HS-5 (cell line): ENCODE measurements around the gene PRR13.
"Not testable (repeated sequence)": the region's sequence is repeated elsewhere in the genome, so short reads cannot be mapped to it uniquely, and the experiment has no call there.

ENCODE experiments used
- DNase-seq: peaks from one replicate; pipeline ENCODE4 v3.0.0-alpha.2; 2012; ENCODE audit warnings: low read depth

The PRR13 gene

GRCh38 chr12:53441040-53441833, at the start of gene PRR13:
PRR13 (plus strand) TSS chr12:53441734; CDS start chr12:53442715, 981 bp downstream.
- DNase-seq: peak; percentile 98

DNA sequence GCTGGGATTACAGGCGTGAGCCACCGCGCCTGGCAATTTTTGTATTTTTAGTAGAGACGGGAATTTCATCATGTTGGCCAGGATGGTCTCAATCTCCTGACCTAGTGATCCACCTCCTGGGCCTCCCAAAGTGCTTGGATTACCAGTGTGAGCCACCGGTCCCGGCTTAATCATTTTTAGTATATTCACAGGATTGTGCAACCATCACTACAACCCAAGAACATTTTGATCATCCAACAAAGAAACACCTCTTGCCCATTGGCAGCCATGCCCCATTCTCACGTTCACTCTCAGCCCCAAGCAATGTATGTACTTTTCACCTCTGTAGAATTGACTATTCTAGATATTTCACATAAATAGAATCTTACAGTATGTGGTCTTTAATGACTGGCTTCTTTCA, 41.6 kb upstream of the PRR13 start:
- no peak for DNase-seq

DNA sequence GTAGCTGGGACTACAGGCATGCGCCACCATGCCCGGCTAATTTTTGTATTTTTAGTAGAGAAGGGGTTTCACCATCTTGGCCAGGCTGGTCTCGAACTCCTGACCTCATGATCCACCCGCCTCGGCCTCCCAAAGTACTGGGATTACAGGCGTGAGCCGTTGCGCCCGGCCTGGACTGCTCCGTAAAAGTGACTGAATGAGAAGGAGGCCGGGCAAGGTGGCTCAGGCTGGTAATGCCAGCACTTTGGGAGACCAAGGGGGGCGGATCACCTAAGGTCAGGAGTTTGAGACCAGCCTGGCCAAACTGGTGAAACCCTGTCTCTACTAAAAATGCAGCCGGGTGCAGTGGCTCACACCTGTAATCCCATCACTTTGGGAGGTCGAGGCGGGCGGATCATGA, 39.2 kb upstream of the PRR13 start:
- DNase-seq: not testable (repeated sequence)

GRCh38 chr12:53402871-53403270, 38.7 kb upstream of the PRR13 start:
- DNase-seq: no peak

GRCh38 chr12:53410951-53411350, 30.6 kb upstream of the PRR13 start:
- DNase-seq: no peak

DNA sequence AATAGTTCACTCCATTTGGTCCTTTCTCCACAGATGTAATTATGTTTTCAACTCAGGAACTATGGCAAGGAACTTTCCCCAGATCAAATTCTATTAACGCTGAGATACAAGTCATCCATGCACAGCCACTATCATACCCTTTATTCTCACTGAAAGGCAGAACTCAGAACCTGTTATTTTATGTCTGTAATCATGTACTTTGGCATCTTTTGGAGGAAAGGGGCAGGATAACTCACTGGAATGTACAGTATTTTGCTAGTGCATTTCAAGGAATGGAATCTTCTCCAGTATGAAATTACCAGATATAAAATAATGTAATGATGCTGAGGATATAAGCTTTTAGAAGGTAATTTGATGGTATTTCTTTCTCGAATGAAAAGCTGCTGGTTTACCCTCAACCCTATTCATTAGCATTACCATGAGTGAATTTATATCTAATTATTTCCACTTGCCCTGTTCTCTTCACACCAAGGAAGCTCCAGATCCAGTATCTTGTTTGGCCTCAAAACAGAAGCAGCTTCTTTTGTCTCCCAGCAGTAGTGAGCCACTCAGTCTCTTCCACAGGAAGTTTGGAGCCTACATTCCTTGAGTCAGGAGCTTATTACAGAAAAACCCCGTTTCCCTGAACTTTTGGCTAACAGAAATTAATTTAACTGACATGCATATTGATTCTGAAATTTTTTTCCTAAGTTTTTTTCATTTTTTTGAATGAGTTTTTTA, 27.9 kb upstream of the PRR13 start:
- DNase-seq: no peak

DNA sequence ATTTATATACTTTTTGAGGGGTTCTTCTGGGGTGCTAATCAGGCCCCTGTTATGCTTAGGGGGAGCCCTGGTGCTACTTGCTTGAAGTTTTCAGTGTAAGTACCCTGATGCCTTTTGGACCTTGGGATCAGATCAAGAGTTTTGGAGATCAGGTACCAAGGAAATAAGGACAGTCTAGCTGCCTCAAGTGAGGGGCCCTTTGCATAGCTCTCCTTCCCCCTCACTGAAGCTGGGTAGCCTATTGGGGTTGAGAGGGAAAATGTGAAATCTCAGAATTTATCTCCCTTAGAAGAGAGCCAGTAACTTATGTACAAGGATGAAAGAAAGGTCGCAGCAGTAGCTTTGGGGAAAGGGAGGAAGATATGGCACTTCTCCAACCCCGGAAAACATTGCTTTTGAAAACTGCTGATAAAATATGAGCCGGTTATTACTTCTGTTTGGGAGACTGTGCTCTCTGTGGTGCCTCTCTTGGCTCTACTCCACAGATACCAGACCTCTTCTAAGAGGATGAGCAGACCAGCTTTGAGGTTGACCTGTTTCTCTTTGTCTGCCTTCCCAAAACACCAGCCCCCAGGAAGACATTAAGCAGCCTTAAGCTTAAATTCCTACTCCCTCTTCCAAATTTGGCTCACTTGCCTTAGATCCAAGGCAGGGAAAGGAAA, 26.6 kb upstream of the PRR13 start:
- DNase-seq: no peak

DNA sequence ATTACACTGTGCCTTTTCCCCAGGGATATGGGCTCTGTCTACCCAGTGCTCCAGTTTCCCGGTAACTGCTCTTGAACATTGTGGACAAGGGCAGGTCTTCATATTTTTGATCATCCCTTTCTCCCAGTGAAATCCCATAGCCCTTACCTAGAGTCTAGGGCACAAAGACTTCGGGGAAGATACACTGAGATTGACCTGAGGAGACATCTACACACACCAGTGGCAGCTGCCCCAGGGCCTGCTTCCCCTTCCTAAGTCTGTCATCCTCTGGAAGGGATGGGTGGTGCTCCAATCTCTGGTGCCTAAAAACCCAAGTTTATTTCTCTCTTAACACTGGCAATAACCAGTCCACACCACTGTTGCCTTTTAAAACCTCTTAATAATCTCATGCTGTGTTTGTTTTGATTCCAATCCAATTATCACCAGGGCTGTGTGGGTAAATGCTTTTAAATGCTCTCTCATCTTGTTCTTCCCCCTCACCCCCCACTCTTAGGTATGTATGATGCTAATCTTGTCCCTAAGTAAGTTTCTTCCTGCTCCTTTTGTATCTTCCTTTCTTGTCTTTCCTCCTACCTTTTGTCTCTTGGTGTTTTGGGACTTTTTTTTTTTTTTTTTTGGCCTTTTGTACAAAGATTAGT, 25.7 kb upstream of the PRR13 start:
- not testable (repeated sequence) for DNase-seq

DNA sequence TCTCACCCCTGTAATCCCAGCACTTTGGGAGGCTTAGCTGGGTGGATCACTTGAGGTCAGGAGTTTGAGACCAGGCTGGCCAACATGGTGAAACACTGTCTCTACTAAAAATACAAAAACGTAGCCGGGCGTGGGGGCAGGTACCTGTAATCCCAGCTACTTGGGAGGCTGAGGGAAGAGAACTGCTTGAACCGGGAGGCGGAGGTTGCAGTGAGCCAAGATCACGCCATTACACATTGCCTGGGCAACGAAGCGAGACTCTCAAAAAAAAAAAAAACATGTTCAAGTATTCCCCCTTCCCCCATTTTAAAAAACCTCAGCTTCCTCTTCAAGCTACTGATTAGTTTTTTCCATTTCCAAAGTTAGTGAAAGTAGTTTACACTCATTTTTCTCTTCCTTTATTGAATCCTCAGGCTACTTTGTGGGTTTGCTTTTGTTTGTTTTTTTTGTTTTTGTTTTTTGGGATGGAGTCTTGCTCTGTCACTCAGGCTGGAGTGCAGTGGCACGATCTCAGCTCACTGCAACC, 24.2 kb upstream of the PRR13 start:
- DNase-seq: not testable (repeated sequence)

DNA sequence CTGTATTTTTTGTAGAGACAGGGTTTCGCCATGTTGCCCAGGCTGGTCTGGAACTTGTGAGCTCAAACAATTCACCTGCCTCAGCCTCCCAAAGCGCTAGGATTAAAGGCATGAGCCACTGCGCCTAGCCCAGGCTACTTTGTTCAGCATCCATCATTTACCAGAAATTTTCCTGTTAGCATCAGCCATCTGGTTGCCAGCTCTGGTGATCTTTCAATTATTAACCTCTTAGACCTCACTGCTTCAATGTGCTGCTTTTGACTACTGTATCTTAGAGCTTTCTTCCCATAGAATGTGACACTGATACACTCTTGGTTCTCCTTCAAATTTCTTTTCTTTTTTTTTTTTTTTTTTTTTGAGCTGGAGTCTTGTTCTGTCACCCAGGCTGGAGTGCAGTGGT, 23.3 kb upstream of the PRR13 start:
- no peak for DNase-seq

- no peak for DNase-seq
Measured at GRCh38 chr12:53419756-53420155, 21.8 kb upstream of the PRR13 start.

GRCh38 chr12:53422247-53422646, 19.3 kb upstream of the PRR13 start:
- not testable (repeated sequence) for DNase-seq

DNA sequence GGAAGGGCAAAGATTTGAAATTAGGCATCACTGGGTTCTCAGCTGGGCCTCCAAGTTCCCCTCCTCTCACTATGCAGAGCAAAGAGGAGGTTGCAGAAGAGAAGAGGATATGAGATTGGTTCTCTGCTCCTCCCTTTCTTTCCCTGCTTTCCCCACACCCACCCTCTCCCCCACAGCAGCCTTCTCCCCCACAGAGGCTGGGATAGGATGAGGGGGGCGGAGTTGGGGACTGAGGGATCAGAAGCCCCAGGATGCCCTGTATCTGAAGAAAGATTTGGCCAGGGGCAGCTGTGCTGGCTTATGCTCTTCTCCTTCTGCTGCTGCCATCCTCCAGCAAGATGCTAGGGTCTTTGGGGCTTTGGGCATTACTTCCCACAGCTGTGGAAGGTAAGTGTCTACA, 17.9 kb upstream of the PRR13 start, which contains the start of gene AMHR2:
Gene AMHR2 (plus strand): TSS at position 259 of the 400 bp plus-strand sequence. CDS start 80 bp downstream, at position 339.
- DNase-seq: no peak

GRCh38 chr12:53424626-53425514, 16.7 kb upstream of the PRR13 start:
- no peak for DNase-seq

DNA sequence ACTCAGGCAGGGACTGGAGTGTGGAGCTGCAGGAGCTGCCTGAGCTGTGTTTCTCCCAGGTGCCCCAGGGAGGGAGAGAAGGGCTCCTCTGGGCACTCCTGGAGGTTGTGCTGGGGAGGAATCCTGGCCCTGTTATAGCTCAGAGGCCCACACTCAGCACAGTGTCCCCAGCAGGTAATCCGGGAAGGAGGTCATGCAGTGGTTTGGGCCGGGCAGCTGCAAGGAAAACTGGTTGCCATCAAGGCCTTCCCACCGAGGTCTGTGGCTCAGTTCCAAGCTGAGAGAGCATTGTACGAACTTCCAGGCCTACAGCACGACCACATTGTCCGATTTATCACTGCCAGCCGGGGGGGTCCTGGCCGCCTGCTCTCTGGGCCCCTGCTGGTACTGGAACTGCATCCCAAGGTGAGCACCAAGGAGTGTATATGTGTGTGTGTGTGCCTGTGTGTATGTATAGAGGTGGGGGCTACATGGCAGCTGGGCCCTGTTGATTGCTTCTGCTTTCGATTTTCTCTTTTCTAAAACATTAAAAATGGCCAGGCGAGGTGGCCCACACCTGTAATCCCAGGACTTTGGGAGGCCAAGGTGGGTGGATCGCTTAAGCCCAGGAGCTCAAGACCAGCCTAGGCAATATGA, 15.9 kb upstream of the PRR13 start:
- no peak for DNase-seq

DNA sequence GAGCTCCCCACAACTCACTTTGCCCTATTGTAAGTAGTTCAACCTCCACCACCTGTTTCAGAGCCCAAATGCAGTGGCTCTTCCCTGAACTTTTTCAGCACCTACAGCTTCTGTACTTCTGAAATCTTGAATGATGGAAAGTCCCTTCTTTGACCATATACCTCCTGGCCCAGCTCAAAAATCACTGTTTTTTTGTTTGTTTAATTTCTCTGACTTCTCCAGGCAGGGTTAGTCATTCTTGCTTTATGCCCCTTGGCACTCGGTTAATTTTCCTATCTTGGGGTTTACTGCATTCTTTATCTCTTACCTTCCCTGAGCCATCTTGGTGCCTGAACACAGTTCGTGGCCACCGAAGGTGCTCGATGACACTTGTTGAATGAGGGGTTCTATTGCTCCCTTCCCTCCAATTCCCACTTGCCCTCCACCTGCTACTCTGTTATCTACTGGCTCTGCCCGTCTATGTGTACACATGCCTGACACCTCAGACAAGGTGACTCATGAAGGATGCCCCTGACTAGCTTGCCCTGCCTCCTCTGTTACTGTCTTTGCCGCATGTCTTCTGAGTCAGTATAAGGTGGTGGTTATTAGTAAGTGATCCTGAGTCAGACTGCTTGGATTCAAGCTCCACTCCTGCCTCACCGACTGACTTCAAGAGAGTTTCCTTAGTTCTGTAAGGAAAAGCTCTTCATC, 13.5 kb upstream of the PRR13 start:
- DNase-seq: peak; percentile 94

GRCh38 chr12:53428741-53429140, 12.8 kb upstream of the PRR13 start:
- DNase-seq: no peak

GRCh38 chr12:53430116-53430515, 11.4 kb upstream of the PRR13 start:
- DNase-seq: no peak

GRCh38 chr12:53431187-53431586, 10.3 kb upstream of the PRR13 start:
- no peak for DNase-seq

GRCh38 chr12:53435326-53435725, 6.2 kb upstream of the PRR13 start:
- DNase-seq: not testable (repeated sequence)
